ENCODE measurements around the gene MAP3K2.

The MAP3K2 gene

GRCh38 chr2:127255721-127256120 is 132.1 kb downstream of the MAP3K2 start:
- TF ChIP-seq GFI1B (tag by site-specific recombination; IDR thresholded peaks at IDR 0.05) (no peak), ZNF26 (tag by site-specific recombination; IDR thresholded peaks at IDR 0.05) (no peak), ZNF776 (tag by site-specific recombination; IDR thresholded peaks at IDR 0.05; ENCODE audit: borderline replicate concordance) (no peak), ZBTB11 (tag by site-specific recombination; conservative IDR thresholded peaks at IDR 0.05; ENCODE audit: low read depth) (no peak), ZBTB26 (tag by site-specific recombination; optimal IDR thresholded peaks at IDR 0.05) (no peak), ZNF626 (tag by site-specific recombination; IDR thresholded peaks at IDR 0.05) (no peak), ZIC2 (tag by site-specific recombination; IDR thresholded peaks at IDR 0.05) (no peak), ZNF48 (tag by site-specific recombination; IDR thresholded peaks at IDR 0.05) (no peak), ZNF585B (tag by site-specific recombination; IDR thresholded peaks at IDR 0.05) (no peak), ZNF561 (tag by site-specific recombination; IDR thresholded peaks at IDR 0.05; ENCODE audit: borderline replicate concordance) (no peak), ZNF324 (tag by site-specific recombination; IDR thresholded peaks at IDR 0.05) (no peak), ZBTB7A (tag by site-specific recombination; IDR thresholded peaks at IDR 0.05; ENCODE audit: low read depth) (no peak), HOXC10 (CRISPR knock-in tag; IDR thresholded peaks at IDR 0.05) (no peak), ZNF768 (tag by site-specific recombination; IDR thresholded peaks at IDR 0.05) (no peak), ZNF555 (tag by site-specific recombination; conservative IDR thresholded peaks at IDR 0.05) (no peak), ZNF645 (tag by site-specific recombination; IDR thresholded peaks at IDR 0.05) (no peak), ZNF155 (tag by site-specific recombination; IDR thresholded peaks at IDR 0.05) (no peak)

GRCh38 chr2:127255146-127255545 is 132.6 kb downstream of the MAP3K2 start:
- Histone ChIP-seq H3K4me3 (ENCODE audit: low read depth, low read length) (no peak overlapping the region), H3K36me3 (ENCODE audit: control insufficient read depth in 2 of 2, insufficient read depth in 1 of 2, low read length in 2 of 2) (peaks cover 21 to 43% of the 10 kb centered on the region in 2 experiments), H3K9me3 (ENCODE audit: control insufficient read depth, insufficient read depth, low read depth, low read length) (no peaks in the 10 kb centered on the region), H3K4me1 (ENCODE audit: control insufficient read depth, insufficient read depth, low read length) (no peaks in the 10 kb centered on the region), H3K27ac (ENCODE audit: extremely low read depth, low read depth, low read length) (no peak overlapping the region)
- TF ChIP-seq ZNF221 (tag by site-specific recombination; IDR thresholded peaks at IDR 0.05; ENCODE audit: borderline replicate concordance) (no peak), ZNF792 (tag by site-specific recombination; IDR thresholded peaks at IDR 0.05) (no peak), HIC1 (tag by site-specific recombination; IDR thresholded peaks at IDR 0.05) (no peak), ZNF596 (tag by site-specific recombination; IDR thresholded peaks at IDR 0.05) (no peak)
- POLR2A ChIA-PET: no interaction called here
- CTCF ChIA-PET: interaction anchor here (1.2 kb wide), 1 partner anchor 58 kb away, joined by 3 read pairs; no protein-coding TSS in a partner anchor

More at GRCh38 chr2:127255721-127256120, 132.1 kb downstream of the MAP3K2 start:
- no peaks in the 10 kb centered on the region for H3K9me3 ChIP-seq (ENCODE audit: control insufficient read depth, insufficient read depth, low read depth, low read length)
- ChIA-PET POLR2A (no interaction called here), CTCF (interaction anchor here (1.2 kb wide), 1 partner anchor 58 kb away, joined by 3 read pairs; no protein-coding TSS in a partner anchor)
- no peaks in the 10 kb centered on the region for H3K4me1 ChIP-seq (ENCODE audit: control insufficient read depth, insufficient read depth, low read length)
- H3K36me3 ChIP-seq (ENCODE audit: control insufficient read depth in 2 of 2, insufficient read depth in 1 of 2, low read length in 2 of 2): peaks cover 21 to 49% of the 10 kb centered on the region in 2 experiments
- H3K4me3 ChIP-seq (ENCODE audit: low read depth, low read length): no peak overlapping the region
- H3K27ac ChIP-seq (ENCODE audit: extremely low read depth, low read depth, low read length): no peak overlapping the region
